Lung (tissue), 12 donors: ENCODE results near the gene MAP3K21. TPM values are rescaled to one million over a fixed set of nuclear protein-coding genes. Genes with fewer than 3 reads are reported as not detected.

Experiments used
- ATAC-seq: fragments of 200-7000 bp; cut with Tn5 transposase; one replicate; pipeline ENCODE4 v1.9.1; 2020; ENCODE audit warnings: moderate number of reproducible peaks; ENCODE audit not compliant: insufficient read depth, low FRiP score
- DNase-seq, 3 donors: peaks; one replicate each; pipeline ENCODE4 v3.0.0-alpha.2; 2013 to 2017
- H3K27ac ChIP-seq, 2 donors: one replicate each; pipeline ENCODE4 v1.5.1; 2013; ENCODE audit warnings: mild to moderate bottlenecking in 2 of 2, moderate library complexity in 2 of 2, control low read depth in 1 of 2, inconsistent platforms in 1 of 2, low read depth in 1 of 2, low read length in 1 of 2
- H3K27me3 ChIP-seq, 3 donors: one replicate each; pipeline ENCODE4 v1.5.1; 2013; ENCODE audit warnings: low read length in 2 of 3; ENCODE audit not compliant: control insufficient read depth in 3 of 3, insufficient read depth in 3 of 3
- H3K36me3 ChIP-seq, 4 donors: one replicate each; pipeline ENCODE4 v1.5.1; 2013; ENCODE audit warnings: low read length in 4 of 4, mild to moderate bottlenecking in 1 of 4, moderate library complexity in 1 of 4; ENCODE audit not compliant: control insufficient read depth in 4 of 4, insufficient read depth in 4 of 4
- H3K4me1 ChIP-seq, 5 donors: one replicate each; pipeline ENCODE4 v1.5.1; 2013; ENCODE audit warnings: low read length in 5 of 5, mild to moderate bottlenecking in 2 of 5, moderate library complexity in 1 of 5; ENCODE audit not compliant: control insufficient read depth in 5 of 5, insufficient read depth in 5 of 5
- H3K4me3 ChIP-seq: one replicate; pipeline ENCODE4 v1.5.1; 2013; ENCODE audit warnings: mild to moderate bottlenecking, control low read depth, moderate library complexity
- H3K9ac ChIP-seq, 2 donors: one replicate each; pipeline ENCODE4 v1.5.1; 2013; ENCODE audit warnings: low read length in 2 of 2, control low read depth in 1 of 2; ENCODE audit not compliant: insufficient read depth in 1 of 2
- H3K9me3 ChIP-seq, 4 donors: one replicate each; pipeline ENCODE4 v1.5.1; 2013; ENCODE audit warnings: low read length in 3 of 4, mild to moderate bottlenecking in 1 of 4, moderate library complexity in 1 of 4; ENCODE audit not compliant: control insufficient read depth in 4 of 4, insufficient read depth in 3 of 4
- CTCF ChIP-seq: IDR thresholded peaks from 2 replicates; pipeline ENCODE4 v1.5.1; 2012; ENCODE audit warnings: mild to moderate bottlenecking; ENCODE audit errors: control extremely low read depth, extremely low read depth
- WGBS, 2 donors: extraction: QIAGEN DNeasy Blood & Tissue Kit; methylation state at CpG; one replicate each; pipeline ENCODE4 v1.1.7; 2013; 5-methylcytosine and 5-hydroxymethylcytosine counted together
- polyA plus RNA-seq, 2 donors: library from polyadenylated mRNA; stranded (reverse); fragments of 200-250 nt; gene quantifications; one replicate each; pipeline ENCODE4 v1.2.1, GENCODE V29; 2013
- total RNA-seq, 2 donors: library from RNA; depleted of rRNA in 1 of 2; stranded (reverse); fragments of >200 nt in 1 of 2; gene quantifications; one replicate each; pipeline ENCODE4 v1.2.1, GENCODE V29; 2014 to 2021
- donor health status: control.
- donor health status: control.
- donor health status: Bipolar disorder and iron deficiency.
- donor health status: healthy.
- donor health status: DM: yes; HTN: yes; CAD: no.

Gene MAP3K21
- total and polyA plus RNA-seq, 4 donors: 3.2 to 11.4 (median 5.7) TPM

- Histone ChIP-seq H3K9ac (no peak overlapping the region), H3K4me1 (no peaks in the 10 kb centered on the region), H3K36me3 (no peaks in the 10 kb centered on the region), H3K27ac (no peak overlapping the region), H3K9me3 (no peaks in the 10 kb centered on the region), H3K27me3 (no peaks in the 10 kb centered on the region), H3K4me3 (no peak overlapping the region)
- WGBS, 2 donors: 64 to 68% methylated on average over 1 of the region's 1 CpG
- no peak for DNase-seq
- TF ChIP-seq CTCF: no peak
- ATAC-seq: no peak
Measured at GRCh38 chr1:233432916-233433315, 105.4 kb downstream of the MAP3K21 start.

- H3K4me3 ChIP-seq: no peak overlapping the region
- TF ChIP-seq CTCF: no peak
- no peak for DNase-seq
- H3K36me3 ChIP-seq: no peaks in the 10 kb centered on the region
- ATAC-seq: no peak
- no peaks in the 10 kb centered on the region for H3K27me3 ChIP-seq
- 62 to 73% methylated on average over 4 of the region's 4 CpGs for WGBS, 2 donors
- H3K4me1 ChIP-seq: no peaks in the 10 kb centered on the region
- no peak overlapping the region for H3K9ac ChIP-seq
- no peak overlapping the region for H3K27ac ChIP-seq
- no peaks in the 10 kb centered on the region for H3K9me3 ChIP-seq
Measured at GRCh38 chr1:233433436-233434210, 106.1 kb downstream of the MAP3K21 start.

Other genes with a start within 250 kb of the MAP3K21 start
- 10 to 100 TPM; 10.3 to 15.1 TPM for gene PCNX2, start 32.0 kb upstream of the MAP3K21 start, total RNA-seq
- 1 to 10 TPM; 2.0 to 2.5 TPM for gene PCNX2, start 32.0 kb upstream of the MAP3K21 start, polyA plus RNA-seq